K562 (cell line): ENCODE data around the gene ZNRF1. TPM values are rescaled to one million over a fixed set of nuclear protein-coding genes. Genes with fewer than 3 reads are reported as not detected.

Experiments
- ATAC-seq: fragments of 200-7000 bp; cut with Tn5 transposase; 3 replicates; pipeline ENCODE4 v1.9.1; 2020; ENCODE audit warnings: moderate library complexity
- BruUV-seq: library from RNA; stranded (reverse); fragments of 400-500 nt; replicated peaks from 2 replicates; lab custom pipeline; 2021; lab: Mats Ljungman, UMichigan
- CTCF ChIA-PET: fragments of 300-600 bp; formaldehyde crosslinking; extraction: SDS; loops from one replicate; lab custom pipeline; 2021; ENCODE audit warnings: low intra/inter-chr PET ratio; lab: Yijun Ruan, JAX
- POLR2A ChIA-PET: fragments of 300-600, 350-650 bp; sonication (Branson Sonifier 250); formaldehyde crosslinking; extraction: SDS; loops from one replicate; lab custom pipeline; 2021; ENCODE audit warnings: antibody characterized with exemption, inconsistent platforms; lab: Yijun Ruan, JAX
- DNase-seq, 4 experiments: peaks; one replicate each; pipeline versions ENCODE4 v3.0.0 to v3.0.0-alpha.2; 2011 to 2018; ENCODE audit warnings: low spot score in 3 of 4, mixed read lengths in 3 of 4; ENCODE audit errors: extremely low read depth in 1 of 4
- FAIRE-seq: peaks from 2 replicates; lab custom pipeline; 2011; peaks lifted over from hg19 to GRCh38; lab: Jason Lieb, UNC
- H2AFZ ChIP-seq: 2 replicates; pipeline ENCODE4 v1.6.0; 2011; ENCODE audit warnings: low read depth, low read length, control low read depth, inconsistent platforms
- H3K27ac ChIP-seq: fragments of 200-600 bp; 3 replicates; pipeline ENCODE4 v1.8.0; 2011; ENCODE audit warnings: low read depth, mild to moderate bottlenecking, control low read depth, inconsistent platforms, low read length, moderate library complexity, mixed read lengths; ENCODE audit errors: extremely low read depth
- H3K27me3 ChIP-seq, 2 experiments: fragments of 300-600 bp in 1 of 2; 2 replicates in 1 of 2; 3 replicates in 1 of 2; pipeline versions ENCODE4 v1.6.0 to v1.8.0; 2011; ENCODE audit warnings: inconsistent platforms in 2 of 2, low read length in 2 of 2, mild to moderate bottlenecking in 1 of 2, mixed read lengths in 1 of 2, moderate library complexity in 1 of 2; ENCODE audit not compliant: control insufficient read depth in 2 of 2, insufficient read depth in 2 of 2
- H3K36me3 ChIP-seq: fragments of 300-600 bp; 3 replicates; pipeline ENCODE4 v1.8.0; 2011; ENCODE audit warnings: mild to moderate bottlenecking, low read length, inconsistent platforms; ENCODE audit not compliant: control insufficient read depth, insufficient read depth
- H3K4me1 ChIP-seq, 2 experiments: fragments of 200-600 bp in 1 of 2; replicated peaks in 1 of 2; 2 replicates in 1 of 2; 3 replicates in 1 of 2; pipeline versions ENCODE4 v1.5.1 to v1.8.0; 2011; ENCODE audit warnings: inconsistent platforms in 2 of 2, low read length in 2 of 2, mild to moderate bottlenecking in 1 of 2, mixed read lengths in 1 of 2, moderate library complexity in 1 of 2; ENCODE audit not compliant: control insufficient read depth in 2 of 2, insufficient read depth in 2 of 2
- H3K4me2 ChIP-seq: 2 replicates; pipeline ENCODE4 v1.6.1; 2011; ENCODE audit warnings: low read length, control low read depth, inconsistent platforms, mixed read lengths; ENCODE audit not compliant: insufficient read depth
- H3K4me3 ChIP-seq: fragments of 200-600 bp; sonication (generic), shearing (Covaris generic); 2 replicates; pipeline ENCODE4 v1.5.1; 2016; ENCODE audit warnings: control low read depth, inconsistent platforms
- H3K79me2 ChIP-seq: fragments of 200-600 bp; 3 replicates; pipeline ENCODE4 v1.8.0; 2011; ENCODE audit warnings: low read length, inconsistent platforms; ENCODE audit not compliant: control insufficient read depth, insufficient read depth
- H3K9ac ChIP-seq, 2 experiments: 2 replicates each; pipeline versions ENCODE4 v1.6.0 to v1.6.1; 2011; ENCODE audit warnings: low read depth in 2 of 2, low read length in 2 of 2, control low read depth in 1 of 2, inconsistent platforms in 1 of 2, mild to moderate bottlenecking in 1 of 2, mixed read lengths in 1 of 2; ENCODE audit not compliant: insufficient read depth in 1 of 2
- H3K9me1 ChIP-seq: one replicate; pipeline ENCODE4 v1.6.0; 2011; ENCODE audit warnings: inconsistent platforms, mild to moderate bottlenecking, low read length, moderate library complexity; ENCODE audit not compliant: control insufficient read depth, insufficient read depth
- H3K9me3 ChIP-seq: replicated peaks from 2 replicates; pipeline ENCODE4 v1.5.1; 2011; ENCODE audit warnings: low read depth, low read length, inconsistent platforms; ENCODE audit not compliant: control insufficient read depth, insufficient read depth
- H4K20me1 ChIP-seq: replicated peaks from 2 replicates; pipeline ENCODE4 v1.6.1; 2011; ENCODE audit warnings: low read length, inconsistent platforms, mixed read lengths; ENCODE audit not compliant: control insufficient read depth, insufficient read depth
- ARID4B ChIP-seq: sonication (generic); formaldehyde crosslinking; IDR thresholded peaks from 2 replicates; pipeline ENCODE4 v1.8.0; 2022; ENCODE audit warnings: mild to moderate bottlenecking, missing genetic modification reagents
- GTF3C2 ChIP-seq: IDR thresholded peaks from 3 replicates; pipeline ENCODE4 v1.6.1; 2011; ENCODE audit warnings: borderline replicate concordance, mild to moderate bottlenecking, moderate library complexity; ENCODE audit not compliant: insufficient read length; ENCODE audit errors: extremely low read depth
- HDAC1 ChIP-seq, 2 experiments: fragments of 450-650 bp; IDR thresholded peaks; 2 replicates each; pipeline ENCODE4 v1.6.1; 2016 to 2017; ENCODE audit warnings: inconsistent platforms in 1 of 2, mild to moderate bottlenecking in 1 of 2, moderate library complexity in 1 of 2
- MECOM ChIP-seq: fragments of 250-450 bp; sonication (Bioruptor Pico); IDR thresholded peaks from 2 replicates; pipeline ENCODE4 v1.8.0; 2022; ENCODE audit warnings: inconsistent platforms
- NR2C1 ChIP-seq, 2 experiments: fragments of 450-650 bp; IDR thresholded peaks; 2 replicates each; pipeline ENCODE4 v1.6.1; 2017; ENCODE audit warnings: mild to moderate bottlenecking in 2 of 2, antibody characterized with exemption in 1 of 2, inconsistent platforms in 1 of 2, missing compliant biosample characterization in 1 of 2, missing genetic modification characterization in 1 of 2
- POLR2A ChIP-seq: fragments of 450-650 bp; conservative IDR thresholded peaks from 2 replicates; pipeline ENCODE4 v1.6.1; 2016
- RAD21 ChIP-seq, 2 experiments: fragments of 250-450 bp in 1 of 2; fragments of 450-650 bp in 1 of 2; sonication (Bioruptor Pico) in 1 of 2; formaldehyde crosslinking in 1 of 2; IDR thresholded peaks in 1 of 2; conservative IDR thresholded peaks in 1 of 2; 2 replicates each; pipeline versions ENCODE4 v1.4.0 to v1.8.0; 2020 to 2022; ENCODE audit warnings: mild to moderate bottlenecking in 2 of 2, moderate library complexity in 1 of 2
- SPI1 ChIP-seq: IDR thresholded peaks from 2 replicates; pipeline ENCODE4 v1.6.1; 2011; ENCODE audit warnings: low read depth, low read length, control low read depth, borderline replicate concordance
- WGBS: fragments of 100-300 bp; shearing (Covaris generic); methylation state at CpG from one replicate; pipeline ENCODE4 v1.1.6; 2016; ENCODE audit warnings: low coverage, mixed read lengths; ENCODE audit not compliant: insufficient coverage; ENCODE audit errors: missing lambda C conversion rate; 5-methylcytosine and 5-hydroxymethylcytosine counted together
- in situ Hi-C: fragments of 300-500 bp; cut with MboI; formaldehyde crosslinking; loops from 4 replicates; pipeline ENCODE4 v1.15.0; 2018; ENCODE audit warnings: inconsistent platforms, mixed read lengths
- intact Hi-C: fragments of 100-400 bp; cut with micrococcal nuclease; formaldehyde crosslinking; loops from 2 replicates; pipeline ENCODE4 v1.14.2; 2022
- polyA plus RNA-seq, 8 experiments: library from polyadenylated mRNA; depleted of rRNA in 4 of 8; stranded (reverse) in 5 of 8; unstranded in 3 of 8; fragments of >200 nt; fragmentation: Nextera tagmentation in 2 of 8; fragmentation: Illumina TruSeq in 1 of 8; extraction: Ambion mirVana in 2 of 8; extraction: Trizol in 1 of 8; gene quantifications; 2 replicates each; pipeline versions ENCODE4 v1.2.1 to v1.2.3, GENCODE V29; 2011 to 2014; ENCODE audit warnings: inconsistent platforms in 1 of 8, missing spikeins in 1 of 8
- total RNA-seq, 7 experiments: library from RNA; depleted of rRNA in 6 of 7; stranded (reverse); fragments of >200 nt in 6 of 7; fragmentation: Illumina TruSeq in 2 of 7; extraction: Trizol in 2 of 7; gene quantifications; 2 replicates each; pipeline versions ENCODE4 v1.2.1 to v1.2.3, GENCODE V29; 2011 to 2021; ENCODE audit warnings: low replicate concordance in 1 of 7

ZNRF1 gene
- total and polyA plus RNA-seq, 9 of the 15 experiments (the other 6 are each of a cell fraction or from before 2014, with no cell fraction given) = 9.5 to 37.7 (median 20.0) TPM

GRCh38 chr16:75086281-75086680 is 87.5 kb downstream of the ZNRF1 start (continued):
- no peak for TF ChIP-seq GTF3C2
- TF ChIP-seq, all 486 proteins: peak for 0

- ChIA-PET CTCF (interaction anchor here (1.1 kb wide), 1 partner anchor 24 kb away, joined by 5 read pairs; no protein-coding TSS in a partner anchor), POLR2A (interaction anchor here (0.8 to 1.6 kb wide), 5 partner anchors 13 to 100 kb away, joined by 3 to 6 read pairs (median 4); no protein-coding TSS in a partner anchor)
- Histone ChIP-seq H3K9ac (peak overlapping the region; percentile 52 to 59; a peak in 3 of 4 replicates), H3K4me2 (peak overlapping the region; percentile 75), H3K4me3 (no peak overlapping the region), H3K27ac (peak overlapping the region; percentile 77), H3K4me1 (peaks cover 28 to 62% of the 10 kb centered on the region in 2 experiments), H3K79me2 (peaks cover 91% of the 10 kb centered on the region), H2AFZ (no peak overlapping the region), H3K36me3 (peaks cover 12% of the 10 kb centered on the region; the same call in 1 of the 3 replicates), H3K9me3 (no peaks in the 10 kb centered on the region), H3K27me3 (no peaks in the 10 kb centered on the region), H3K9me1 (no peaks in the 10 kb centered on the region), H4K20me1 (no peaks in the 10 kb centered on the region)
- no peak for ATAC-seq
- intact Hi-C loops = no loop called here
- in situ Hi-C loops = no loop called here
- no peak for FAIRE-seq
- WGBS = 77% methylated on average over 10 of the region's 10 CpGs
- no TSS peak for BruUV-seq
- no peak for DNase-seq
- TF ChIP-seq NR2C1 (IDR thresholded peaks at IDR 0.05) (no peak), NR2C1 (tag; IDR thresholded peaks at IDR 0.05) (peak; percentile 44; the same call in 1 of the 2 replicates), HDAC1 (IDR thresholded peaks at IDR 0.05) (peak in 1 of 2 experiments; percentile 20; a peak in 1 of 4 replicates), MECOM (CRISPR knock-in tag) (0 out of 2 replicates have a peak, but pooled peaks have one; percentile 6), ARID4B (CRISPR knock-in tag) (no peak), POLR2A (no peak), SPI1 (0 out of 2 replicates have a peak, but pooled peaks have one; percentile 10), RAD21 (CRISPR knock-in tag; conservative IDR thresholded peaks at IDR 0.05 in 1 of 2, IDR thresholded peaks at IDR 0.05 in 1 of 2) (no peak)
Measured at GRCh38 chr16:75086688-75087374, 88.0 kb downstream of the ZNRF1 start.
